VCaP (cell line): ENCODE results near the gene KRTAP10-4.

ENCODE experiments used
- H3K27ac ChIP-seq: fragments of 450-650 bp; 2 replicates; pipeline ENCODE4 v1.5.1; 2017
- TF ChIP-seq, protein P1 (sequence below): fragments of 450-650 bp; conservative IDR thresholded peaks from 2 replicates; pipeline ENCODE4 v1.5.1; 2017; ENCODE audit warnings: mild to moderate bottlenecking, moderate library complexity

The KRTAP10-4 gene

DNA sequence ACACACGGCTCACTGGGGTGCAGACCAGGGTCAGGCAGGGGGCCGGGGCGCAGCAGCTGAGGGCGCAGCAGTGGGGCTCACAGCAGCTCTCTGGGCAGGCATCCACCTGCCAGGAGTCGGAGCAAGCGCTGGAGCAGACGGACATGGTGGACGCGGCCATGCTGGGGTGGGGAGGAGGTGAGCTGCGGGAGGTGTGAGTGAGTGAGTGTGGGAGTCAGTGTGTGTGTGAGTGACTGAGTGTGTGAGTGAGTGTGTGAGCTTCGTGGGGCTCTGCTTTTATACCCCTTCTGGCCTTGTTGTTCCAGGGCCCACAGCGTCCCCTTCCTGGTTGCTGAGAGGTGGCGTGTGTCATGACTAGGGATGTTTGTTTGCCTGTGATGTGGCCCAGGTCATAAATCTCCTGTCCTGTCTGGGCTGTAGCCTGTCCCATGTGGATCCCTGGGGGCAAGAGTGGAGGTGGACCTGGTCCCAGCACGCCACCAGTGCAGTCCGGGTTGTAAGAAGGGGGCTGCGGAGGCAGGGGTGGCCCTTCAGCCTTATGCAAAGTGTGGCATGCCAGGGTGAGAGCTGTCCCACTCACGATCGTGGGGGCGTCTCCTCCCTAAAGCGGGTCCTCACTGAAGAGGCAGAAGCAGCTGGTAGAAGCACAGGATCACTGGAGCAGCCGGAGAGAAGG, 33.4 kb upstream of the KRTAP10-4 start, which contains the start of gene KRTAP10-1:
KRTAP10-1 (minus strand) TSS at position 205 of the 676 bp plus-strand sequence; CDS start at position 160, 45 bp downstream.
- TF ChIP-seq, protein P1, sequence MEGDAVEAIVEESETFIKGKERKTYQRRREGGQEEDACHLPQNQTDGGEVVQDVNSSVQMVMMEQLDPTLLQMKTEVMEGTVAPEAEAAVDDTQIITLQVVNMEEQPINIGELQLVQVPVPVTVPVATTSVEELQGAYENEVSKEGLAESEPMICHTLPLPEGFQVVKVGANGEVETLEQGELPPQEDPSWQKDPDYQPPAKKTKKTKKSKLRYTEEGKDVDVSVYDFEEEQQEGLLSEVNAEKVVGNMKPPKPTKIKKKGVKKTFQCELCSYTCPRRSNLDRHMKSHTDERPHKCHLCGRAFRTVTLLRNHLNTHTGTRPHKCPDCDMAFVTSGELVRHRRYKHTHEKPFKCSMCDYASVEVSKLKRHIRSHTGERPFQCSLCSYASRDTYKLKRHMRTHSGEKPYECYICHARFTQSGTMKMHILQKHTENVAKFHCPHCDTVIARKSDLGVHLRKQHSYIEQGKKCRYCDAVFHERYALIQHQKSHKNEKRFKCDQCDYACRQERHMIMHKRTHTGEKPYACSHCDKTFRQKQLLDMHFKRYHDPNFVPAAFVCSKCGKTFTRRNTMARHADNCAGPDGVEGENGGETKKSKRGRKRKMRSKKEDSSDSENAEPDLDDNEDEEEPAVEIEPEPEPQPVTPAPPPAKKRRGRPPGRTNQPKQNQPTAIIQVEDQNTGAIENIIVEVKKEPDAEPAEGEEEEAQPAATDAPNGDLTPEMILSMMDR = no peak
- no peak within 1 kb of the TSS for H3K27ac ChIP-seq

DNA sequence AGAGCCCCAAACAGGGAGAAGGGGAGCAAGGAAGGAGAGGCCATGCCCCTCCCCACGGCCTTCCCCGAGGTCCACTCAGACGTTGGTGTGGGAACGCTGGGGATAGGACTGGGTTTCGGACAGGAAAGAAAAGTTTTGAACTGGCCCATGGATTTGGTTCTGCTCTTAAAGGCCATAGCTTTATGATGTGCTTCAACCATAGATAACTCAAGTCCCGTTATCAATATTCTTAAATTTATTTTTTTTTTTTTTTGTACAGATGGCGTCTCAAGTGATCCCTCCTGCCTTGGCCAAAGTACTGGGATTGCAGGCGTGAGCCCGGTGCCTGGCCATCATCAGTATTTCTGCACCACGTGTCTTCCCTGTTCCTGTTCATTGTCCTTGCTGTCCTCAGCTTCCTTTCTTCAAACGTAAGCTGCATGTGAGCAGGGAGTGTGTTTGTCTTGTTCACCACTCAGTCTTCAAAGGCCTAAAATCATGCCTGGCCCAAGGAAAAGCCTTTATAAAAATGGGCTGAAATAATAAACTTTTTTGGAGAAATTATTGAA, 32.7 kb upstream of the KRTAP10-4 start:
- TF ChIP-seq, protein P1 = no peak
- H3K27ac ChIP-seq = no peak overlapping the region

DNA sequence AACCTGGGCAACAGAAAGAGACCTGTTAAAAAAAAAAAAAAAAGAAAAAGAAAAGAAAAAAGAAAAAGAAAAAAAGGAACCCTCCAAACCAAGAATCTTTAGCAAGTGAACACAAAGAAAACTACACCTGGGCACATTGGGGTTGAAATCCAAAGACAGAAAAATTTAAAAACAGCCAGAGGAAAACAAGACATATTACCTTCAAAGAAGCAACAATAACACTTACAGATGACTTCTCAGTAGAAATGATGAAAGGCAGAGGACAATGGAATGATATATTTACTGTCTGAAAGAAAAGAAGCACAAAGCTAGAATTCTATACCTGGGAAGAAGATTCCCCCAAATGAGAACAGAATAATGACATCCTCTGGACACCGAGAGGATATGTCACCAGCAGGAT, 30.8 kb upstream of the KRTAP10-4 start:
- TF ChIP-seq, protein P1 = no peak
- H3K27ac ChIP-seq = no peak overlapping the region

GRCh38 chr21:44544566-44544965, 29.0 kb upstream of the KRTAP10-4 start:
- TF ChIP-seq, protein P1 = no peak
- no peak overlapping the region for H3K27ac ChIP-seq

DNA sequence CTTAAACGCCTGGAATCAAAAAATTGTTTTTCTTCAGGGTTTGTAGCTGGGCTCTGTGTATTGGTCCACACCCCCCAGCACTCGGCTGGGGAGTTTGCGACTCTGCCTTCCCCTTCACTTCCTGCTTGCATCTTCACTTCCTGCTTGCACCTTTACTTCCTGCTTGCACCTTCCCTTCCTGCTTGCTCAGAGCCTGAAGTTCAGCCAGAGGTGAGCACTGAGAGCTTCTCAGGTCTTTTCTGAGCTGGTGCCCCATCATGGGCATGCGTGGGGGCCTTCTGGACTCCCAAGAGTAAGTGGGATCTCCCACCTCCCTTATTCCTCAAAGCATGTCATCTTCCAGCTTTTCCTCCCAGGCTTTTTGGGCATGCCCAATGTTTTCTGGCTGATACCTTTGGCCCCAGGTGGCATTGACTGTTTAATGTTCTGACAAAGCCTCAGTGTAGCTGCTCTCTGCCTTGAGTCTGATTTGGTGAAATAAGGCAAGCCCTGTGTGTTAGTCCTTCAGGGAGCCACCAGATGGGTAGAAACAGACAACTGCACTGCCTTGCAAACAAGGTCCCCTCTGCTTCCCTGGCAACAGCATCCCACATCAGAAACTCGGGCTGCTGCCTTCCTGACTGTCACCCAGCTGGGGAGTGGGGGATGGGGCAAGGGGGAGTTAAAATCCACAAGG, 25.7 kb upstream of the KRTAP10-4 start:
- TF ChIP-seq, protein P1 = no peak
- H3K27ac ChIP-seq = no peak overlapping the region

DNA sequence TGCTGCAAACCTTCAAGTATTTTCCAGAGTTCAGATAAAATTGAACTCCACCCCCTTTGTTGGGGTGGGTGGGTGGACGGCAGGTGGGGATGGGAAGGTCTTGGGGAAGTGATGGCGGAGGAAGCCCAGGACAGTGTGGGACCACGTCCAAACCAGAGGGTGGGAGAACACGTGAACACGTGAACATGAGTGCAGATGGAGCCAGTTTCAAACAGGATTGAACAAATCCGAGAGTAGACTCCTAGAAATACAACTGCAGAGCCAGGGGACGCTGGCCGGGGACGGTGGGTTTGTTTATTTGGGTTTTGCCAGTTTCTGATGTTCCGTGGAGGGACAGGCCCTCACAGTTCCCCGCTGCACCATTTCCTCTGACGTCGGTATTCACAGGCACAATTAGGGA, 25.1 kb upstream of the KRTAP10-4 start:
- TF ChIP-seq, protein P1 = no peak
- no peak overlapping the region for H3K27ac ChIP-seq

DNA sequence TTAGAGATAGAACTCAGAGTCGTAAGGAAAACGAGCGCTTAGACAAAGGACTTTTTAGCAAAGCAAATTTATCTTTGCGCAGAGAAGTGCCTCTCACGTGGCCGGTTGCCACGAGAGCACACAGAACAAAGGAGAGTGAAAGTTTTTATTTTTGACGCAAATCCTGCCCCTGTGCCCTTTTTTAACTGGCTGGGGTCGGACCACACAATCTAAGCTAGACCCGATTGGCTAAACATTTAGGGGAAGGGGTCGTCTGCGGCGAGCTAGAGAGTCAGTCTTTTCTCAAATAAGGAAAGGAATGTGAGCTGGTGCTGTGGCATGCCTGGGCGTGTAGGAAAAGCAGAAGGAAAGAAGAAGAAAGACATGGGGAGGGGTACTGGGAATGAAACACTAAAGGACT, 24.6 kb upstream of the KRTAP10-4 start:
- TF ChIP-seq, protein P1 = no peak
- no peak overlapping the region for H3K27ac ChIP-seq
